ENCODE measurements around the gene GDI2. TPM values are rescaled to one million over a fixed set of nuclear protein-coding genes. Genes with fewer than 3 reads are reported as not detected.

GDI2 gene
- total RNA-seq, 1 donor from 2014 or later, result 93.2 TPM

DNA sequence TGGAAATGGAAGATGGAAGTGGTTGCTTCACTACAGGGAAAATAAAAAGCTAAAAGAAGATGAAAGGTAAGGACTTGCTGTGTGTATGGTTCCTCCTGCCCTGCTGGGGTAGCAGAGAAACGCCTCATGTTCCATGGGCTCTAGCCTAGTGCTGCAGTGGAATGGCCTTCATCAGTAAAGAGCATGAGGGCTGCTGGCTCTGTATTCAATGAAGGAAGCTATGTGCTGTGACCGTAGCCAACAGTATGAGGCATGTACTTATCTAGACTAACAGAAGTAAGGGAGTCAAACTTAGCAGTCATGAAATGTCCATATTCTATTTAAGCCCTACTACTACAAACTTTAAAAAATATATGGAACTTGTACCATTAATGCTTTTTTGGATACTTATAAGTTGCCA is 54.3 kb downstream of the GDI2 start:
- no peaks in the 10 kb centered on the region for H3K9me3 ChIP-seq (replicated peaks)
- DNase-seq, result no peak
- intact Hi-C loops (cut with micrococcal nuclease), result no loop called here
- peaks cover 73% of the 10 kb centered on the region for H3K36me3 ChIP-seq
- TF ChIP-seq, protein P1, sequence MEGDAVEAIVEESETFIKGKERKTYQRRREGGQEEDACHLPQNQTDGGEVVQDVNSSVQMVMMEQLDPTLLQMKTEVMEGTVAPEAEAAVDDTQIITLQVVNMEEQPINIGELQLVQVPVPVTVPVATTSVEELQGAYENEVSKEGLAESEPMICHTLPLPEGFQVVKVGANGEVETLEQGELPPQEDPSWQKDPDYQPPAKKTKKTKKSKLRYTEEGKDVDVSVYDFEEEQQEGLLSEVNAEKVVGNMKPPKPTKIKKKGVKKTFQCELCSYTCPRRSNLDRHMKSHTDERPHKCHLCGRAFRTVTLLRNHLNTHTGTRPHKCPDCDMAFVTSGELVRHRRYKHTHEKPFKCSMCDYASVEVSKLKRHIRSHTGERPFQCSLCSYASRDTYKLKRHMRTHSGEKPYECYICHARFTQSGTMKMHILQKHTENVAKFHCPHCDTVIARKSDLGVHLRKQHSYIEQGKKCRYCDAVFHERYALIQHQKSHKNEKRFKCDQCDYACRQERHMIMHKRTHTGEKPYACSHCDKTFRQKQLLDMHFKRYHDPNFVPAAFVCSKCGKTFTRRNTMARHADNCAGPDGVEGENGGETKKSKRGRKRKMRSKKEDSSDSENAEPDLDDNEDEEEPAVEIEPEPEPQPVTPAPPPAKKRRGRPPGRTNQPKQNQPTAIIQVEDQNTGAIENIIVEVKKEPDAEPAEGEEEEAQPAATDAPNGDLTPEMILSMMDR (IDR thresholded peaks at IDR 0.05; ENCODE audit: borderline replicate concordance), result no peak
- no peaks in the 10 kb centered on the region for H3K27me3 ChIP-seq (ENCODE audit: low read depth)
- H3K27ac ChIP-seq (replicated peaks), result no peak overlapping the region
- H3K4me3 ChIP-seq, result no peak overlapping the region
- H3K4me1 ChIP-seq, result peaks cover 6% of the 10 kb centered on the region

DNA sequence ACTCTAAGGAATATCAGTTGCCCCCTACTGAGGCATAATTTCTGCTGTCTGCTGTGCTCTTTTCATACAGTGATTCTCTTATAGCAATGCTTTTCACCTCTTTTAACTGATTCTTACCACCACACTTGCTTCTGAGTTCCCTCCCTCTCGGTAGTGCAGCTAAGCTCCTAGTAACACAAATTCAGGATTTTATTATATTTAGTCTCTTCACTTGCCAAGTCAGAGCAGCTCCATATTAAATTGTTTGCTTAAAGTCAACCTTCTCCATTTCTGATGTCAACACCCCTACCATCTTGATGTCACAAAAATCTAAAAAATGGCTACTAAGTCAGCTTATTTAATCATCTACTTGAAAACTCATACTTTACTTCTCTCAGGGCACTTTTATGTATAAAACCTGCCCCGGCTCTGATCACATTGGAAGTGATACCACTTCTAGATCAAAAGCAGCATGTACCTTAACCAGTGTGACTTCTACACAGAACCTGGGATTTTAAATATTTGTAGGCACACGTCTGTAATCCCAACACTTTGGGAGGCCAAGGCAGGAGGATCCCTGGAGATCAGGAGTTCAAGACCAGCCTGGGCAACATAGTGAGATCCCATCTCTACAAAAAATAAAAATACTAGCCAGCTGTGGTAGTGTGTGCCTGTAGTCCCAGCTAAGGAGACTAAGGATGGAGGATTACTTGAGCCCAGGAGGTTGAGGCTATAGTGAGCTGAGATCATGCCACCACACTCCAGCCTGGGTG is 55.3 kb downstream of the GDI2 start:
- DNase-seq, result no peak
- intact Hi-C loops (cut with micrococcal nuclease), result no loop called here
- TF ChIP-seq, protein P1 (IDR thresholded peaks at IDR 0.05; ENCODE audit: borderline replicate concordance), result no peak
- no peak overlapping the region for H3K4me3 ChIP-seq
- peaks cover 64% of the 10 kb centered on the region for H3K36me3 ChIP-seq
- no peak overlapping the region for H3K27ac ChIP-seq (replicated peaks)
- peaks cover 6% of the 10 kb centered on the region for H3K4me1 ChIP-seq
- H3K27me3 ChIP-seq (ENCODE audit: low read depth), result no peaks in the 10 kb centered on the region
- no peaks in the 10 kb centered on the region for H3K9me3 ChIP-seq (replicated peaks)

DNA sequence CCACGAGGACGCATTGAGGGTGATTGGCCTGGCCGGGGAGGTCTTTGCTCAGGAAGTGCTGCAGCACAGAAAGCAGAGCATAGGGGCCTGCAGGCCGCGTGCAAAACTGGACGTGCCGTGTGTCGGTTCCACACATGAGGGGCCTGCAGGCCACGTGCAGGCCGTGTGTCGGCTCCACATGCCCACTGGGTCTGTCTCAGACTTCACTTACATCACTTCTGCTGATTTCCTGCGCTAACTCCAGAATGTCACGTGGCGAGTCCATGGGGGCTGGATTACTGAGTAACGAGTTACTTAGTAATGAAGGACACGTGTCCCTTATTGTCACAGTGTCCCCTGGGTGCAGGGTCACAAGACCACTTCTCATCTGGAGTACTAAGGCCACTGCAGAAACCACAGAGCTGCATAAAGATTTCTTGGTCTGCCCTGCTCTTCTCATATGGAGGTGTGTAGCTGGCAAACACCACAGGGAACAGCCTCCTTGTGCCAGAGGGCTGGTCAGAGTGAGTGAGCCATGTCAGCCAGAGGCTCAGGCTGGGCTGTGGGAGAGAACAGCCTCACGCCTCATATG is 60.8 kb downstream of the GDI2 start:
- H3K27me3 ChIP-seq (ENCODE audit: low read depth), result no peaks in the 10 kb centered on the region
- no peak overlapping the region for H3K27ac ChIP-seq (replicated peaks)
- no peaks in the 10 kb centered on the region for H3K9me3 ChIP-seq (replicated peaks)
- intact Hi-C loops (cut with micrococcal nuclease), result no loop called here
- DNase-seq, result no peak
- no peak overlapping the region for H3K4me3 ChIP-seq
- TF ChIP-seq, protein P1 (IDR thresholded peaks at IDR 0.05; ENCODE audit: borderline replicate concordance), result no peak
- no peaks in the 10 kb centered on the region for H3K4me1 ChIP-seq
- peaks cover 47% of the 10 kb centered on the region for H3K36me3 ChIP-seq

DNA sequence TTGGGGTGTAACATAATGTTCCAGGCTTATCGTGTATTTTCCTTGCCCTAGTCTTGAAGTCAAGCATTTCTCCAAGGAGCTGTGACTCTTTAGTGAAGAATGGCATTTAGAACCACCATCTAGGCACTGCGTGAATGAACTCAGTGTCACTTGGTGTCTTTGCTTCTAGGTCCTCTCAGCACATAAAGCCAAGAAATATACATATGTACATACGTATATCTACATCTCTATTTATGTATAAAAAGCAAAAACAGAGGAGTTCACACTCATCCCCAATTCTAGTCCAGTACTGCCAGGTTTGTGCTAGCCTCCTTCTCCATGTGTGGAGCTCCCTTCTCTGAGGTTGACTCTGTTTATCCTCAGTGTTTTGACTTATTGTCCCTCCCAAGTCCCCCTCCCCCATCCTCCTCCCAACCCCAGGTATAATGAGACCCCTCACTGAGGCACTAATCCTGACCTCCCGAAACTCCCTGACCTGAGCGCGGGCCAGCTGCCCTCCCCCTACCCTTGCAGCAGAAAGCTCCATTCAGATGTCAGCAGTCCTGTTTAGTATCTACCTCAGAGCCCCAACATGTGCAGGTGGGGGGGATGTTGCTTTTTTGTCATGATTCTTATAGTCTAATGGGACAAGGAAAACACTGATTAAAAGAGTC is 61.5 kb downstream of the GDI2 start:
- Histone ChIP-seq H3K4me3 (no peak overlapping the region), H3K9me3 (replicated peaks) (no peaks in the 10 kb centered on the region), H3K4me1 (no peaks in the 10 kb centered on the region), H3K27ac (replicated peaks) (no peak overlapping the region), H3K27me3 (ENCODE audit: low read depth) (no peaks in the 10 kb centered on the region), H3K36me3 (peaks cover 47% of the 10 kb centered on the region)
- DNase-seq, result no peak
- TF ChIP-seq, protein P1 (IDR thresholded peaks at IDR 0.05; ENCODE audit: borderline replicate concordance), result no peak
- intact Hi-C loops (cut with micrococcal nuclease), result no loop called here

DNA sequence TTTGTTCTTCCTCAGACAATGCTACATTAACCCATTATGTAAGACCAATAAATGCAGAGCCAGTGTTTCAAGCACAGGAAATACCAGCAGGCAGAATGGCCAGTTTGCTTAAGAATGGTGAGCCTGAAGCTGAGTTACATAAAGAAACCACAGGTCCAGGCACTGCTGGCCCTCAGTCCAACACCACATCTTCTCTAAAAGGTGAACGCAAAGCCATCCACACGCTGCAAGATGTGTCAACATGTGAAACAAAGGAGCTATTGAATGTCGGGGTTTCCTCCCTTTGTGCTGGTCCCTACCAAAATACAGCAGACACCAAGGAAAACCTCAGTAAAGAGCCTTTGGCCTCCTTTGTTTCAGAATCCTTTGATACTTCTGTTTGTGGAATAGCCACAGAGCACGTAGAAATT is 64.8 kb downstream of the GDI2 start:
- Histone ChIP-seq H3K27me3 (ENCODE audit: low read depth) (no peaks in the 10 kb centered on the region), H3K4me3 (no peak overlapping the region), H3K4me1 (peaks cover 6% of the 10 kb centered on the region), H3K36me3 (peaks cover 59% of the 10 kb centered on the region), H3K9me3 (replicated peaks) (no peaks in the 10 kb centered on the region), H3K27ac (replicated peaks) (no peak overlapping the region)
- DNase-seq, result no peak
- intact Hi-C loops (cut with micrococcal nuclease), result no loop called here
- TF ChIP-seq, protein P1 (IDR thresholded peaks at IDR 0.05; ENCODE audit: borderline replicate concordance), result no peak
